ENCODE results near the gene ITPR1.
A peak's percentile ranks its signal among the peaks of the same experiment; 100 is the strongest.

ITPR1 gene

GRCh38 chr3:4627651-4628375 lies 134.7 kb downstream of the ITPR1 start:
- peaks cover 3% of the 10 kb centered on the region for H3K4me1 Mint-ChIP-seq (ENCODE audit: low read depth)
- no peak overlapping the region for H3K27ac Mint-ChIP-seq
- no peaks in the 10 kb centered on the region for H3K36me3 Mint-ChIP-seq
- H3K9me3 Mint-ChIP-seq (ENCODE audit: low read depth) = no peaks in the 10 kb centered on the region
- H3K4me3 Mint-ChIP-seq = no peak overlapping the region
- H3K27me3 Mint-ChIP-seq = no peaks in the 10 kb centered on the region

- Mint-ChIP-seq H3K4me1 (ENCODE audit: low read depth) (peaks cover 5% of the 10 kb centered on the region), H3K4me3 (no peak overlapping the region), H3K9me3 (ENCODE audit: low read depth) (no peaks in the 10 kb centered on the region), H3K36me3 (no peaks in the 10 kb centered on the region), H3K27ac (no peak overlapping the region), H3K27me3 (no peaks in the 10 kb centered on the region)
Observed at GRCh38 chr3:4629095-4630007, 136.2 kb downstream of the ITPR1 start.

GRCh38 chr3:4633078-4634004 lies 140.2 kb downstream of the ITPR1 start:
- H3K9me3 Mint-ChIP-seq (ENCODE audit: low read depth) = no peaks in the 10 kb centered on the region
- H3K27ac Mint-ChIP-seq = peak overlapping the region; percentile 75
- H3K36me3 Mint-ChIP-seq = no peaks in the 10 kb centered on the region

GRCh38 chr3:4634894-4635293 lies 141.7 kb downstream of the ITPR1 start:
- Mint-ChIP-seq H3K27ac (no peak overlapping the region), H3K36me3 (no peaks in the 10 kb centered on the region), H3K4me3 (no peak overlapping the region), H3K9me3 (ENCODE audit: low read depth) (no peaks in the 10 kb centered on the region), H3K27me3 (no peaks in the 10 kb centered on the region), H3K4me1 (ENCODE audit: low read depth) (peaks cover 5% of the 10 kb centered on the region)

More at GRCh38 chr3:4633078-4634004, 140.2 kb downstream of the ITPR1 start:
- no peaks in the 10 kb centered on the region for H3K27me3 Mint-ChIP-seq
- peaks cover 5% of the 10 kb centered on the region for H3K4me1 Mint-ChIP-seq (ENCODE audit: low read depth)
- H3K4me3 Mint-ChIP-seq = no peak overlapping the region

- Mint-ChIP-seq H3K36me3 (peaks cover 2% of the 10 kb centered on the region), H3K4me1 (ENCODE audit: low read depth) (peaks cover 5% of the 10 kb centered on the region), H3K27ac (no peak overlapping the region), H3K27me3 (no peaks in the 10 kb centered on the region), H3K9me3 (ENCODE audit: low read depth) (no peaks in the 10 kb centered on the region), H3K4me3 (no peak overlapping the region)
Observed at GRCh38 chr3:4637265-4637664, 144.1 kb downstream of the ITPR1 start.

- H3K9me3 Mint-ChIP-seq (ENCODE audit: low read depth) = no peaks in the 10 kb centered on the region
- H3K36me3 Mint-ChIP-seq = peaks cover 10% of the 10 kb centered on the region
- H3K4me1 Mint-ChIP-seq (ENCODE audit: low read depth) = peaks cover 10% of the 10 kb centered on the region
- H3K27ac Mint-ChIP-seq = no peak overlapping the region
- H3K4me3 Mint-ChIP-seq = no peak overlapping the region
- no peaks in the 10 kb centered on the region for H3K27me3 Mint-ChIP-seq
Observed at GRCh38 chr3:4641863-4642563, 148.9 kb downstream of the ITPR1 start.

GRCh38 chr3:4642611-4643010 lies 149.5 kb downstream of the ITPR1 start:
- Mint-ChIP-seq H3K27ac (no peak overlapping the region), H3K36me3 (peaks cover 10% of the 10 kb centered on the region), H3K9me3 (ENCODE audit: low read depth) (no peaks in the 10 kb centered on the region), H3K4me3 (no peak overlapping the region), H3K4me1 (ENCODE audit: low read depth) (peaks cover 10% of the 10 kb centered on the region), H3K27me3 (no peaks in the 10 kb centered on the region)

GRCh38 chr3:4643904-4644547 lies 150.9 kb downstream of the ITPR1 start:
- no peaks in the 10 kb centered on the region for H3K9me3 Mint-ChIP-seq (ENCODE audit: low read depth)
- peaks cover 11% of the 10 kb centered on the region for H3K36me3 Mint-ChIP-seq
- peaks cover 10% of the 10 kb centered on the region for H3K4me1 Mint-ChIP-seq (ENCODE audit: low read depth)
- no peak overlapping the region for H3K27ac Mint-ChIP-seq
- H3K4me3 Mint-ChIP-seq = no peak overlapping the region
- H3K27me3 Mint-ChIP-seq = no peaks in the 10 kb centered on the region

GRCh38 chr3:4644951-4645350 lies 151.8 kb downstream of the ITPR1 start:
- H3K27ac Mint-ChIP-seq = no peak overlapping the region
- peaks cover 20% of the 10 kb centered on the region for H3K36me3 Mint-ChIP-seq
- peaks cover 10% of the 10 kb centered on the region for H3K4me1 Mint-ChIP-seq (ENCODE audit: low read depth)
- H3K9me3 Mint-ChIP-seq (ENCODE audit: low read depth) = no peaks in the 10 kb centered on the region
- no peak overlapping the region for H3K4me3 Mint-ChIP-seq
- H3K27me3 Mint-ChIP-seq = no peaks in the 10 kb centered on the region

GRCh38 chr3:4645468-4645867 lies 152.3 kb downstream of the ITPR1 start:
- peaks cover 25% of the 10 kb centered on the region for H3K36me3 Mint-ChIP-seq
- H3K9me3 Mint-ChIP-seq (ENCODE audit: low read depth) = no peaks in the 10 kb centered on the region
- H3K27ac Mint-ChIP-seq = no peak overlapping the region
- peaks cover 10% of the 10 kb centered on the region for H3K4me1 Mint-ChIP-seq (ENCODE audit: low read depth)
- H3K4me3 Mint-ChIP-seq = no peak overlapping the region
- H3K27me3 Mint-ChIP-seq = no peaks in the 10 kb centered on the region

GRCh38 chr3:4647411-4647810 lies 154.3 kb downstream of the ITPR1 start:
- no peak overlapping the region for H3K4me3 Mint-ChIP-seq
- no peak overlapping the region for H3K27ac Mint-ChIP-seq
- peaks cover 32% of the 10 kb centered on the region for H3K36me3 Mint-ChIP-seq
- H3K27me3 Mint-ChIP-seq = no peaks in the 10 kb centered on the region
- H3K9me3 Mint-ChIP-seq (ENCODE audit: low read depth) = no peaks in the 10 kb centered on the region
- peaks cover 10% of the 10 kb centered on the region for H3K4me1 Mint-ChIP-seq (ENCODE audit: low read depth)

GRCh38 chr3:4655145-4656045 lies 162.2 kb downstream of the ITPR1 start:
- Mint-ChIP-seq H3K36me3 (peaks cover 18% of the 10 kb centered on the region), H3K4me1 (ENCODE audit: low read depth) (no peaks in the 10 kb centered on the region), H3K9me3 (ENCODE audit: low read depth) (no peaks in the 10 kb centered on the region), H3K27ac (no peak overlapping the region), H3K4me3 (no peak overlapping the region), H3K27me3 (no peaks in the 10 kb centered on the region)

GRCh38 chr3:4656059-4656458 lies 162.9 kb downstream of the ITPR1 start:
- Mint-ChIP-seq H3K4me3 (no peak overlapping the region), H3K27me3 (no peaks in the 10 kb centered on the region), H3K4me1 (ENCODE audit: low read depth) (no peaks in the 10 kb centered on the region), H3K9me3 (ENCODE audit: low read depth) (no peaks in the 10 kb centered on the region), H3K36me3 (peaks cover 13% of the 10 kb centered on the region), H3K27ac (no peak overlapping the region)
